Eye (tissue), 1 donor: ENCODE results near the gene PIWIL4.

Experiments used
- DNase-seq: peaks from one replicate; pipeline ENCODE4 v3.0.0-alpha.2; 2015

The PIWIL4 gene

DNA sequence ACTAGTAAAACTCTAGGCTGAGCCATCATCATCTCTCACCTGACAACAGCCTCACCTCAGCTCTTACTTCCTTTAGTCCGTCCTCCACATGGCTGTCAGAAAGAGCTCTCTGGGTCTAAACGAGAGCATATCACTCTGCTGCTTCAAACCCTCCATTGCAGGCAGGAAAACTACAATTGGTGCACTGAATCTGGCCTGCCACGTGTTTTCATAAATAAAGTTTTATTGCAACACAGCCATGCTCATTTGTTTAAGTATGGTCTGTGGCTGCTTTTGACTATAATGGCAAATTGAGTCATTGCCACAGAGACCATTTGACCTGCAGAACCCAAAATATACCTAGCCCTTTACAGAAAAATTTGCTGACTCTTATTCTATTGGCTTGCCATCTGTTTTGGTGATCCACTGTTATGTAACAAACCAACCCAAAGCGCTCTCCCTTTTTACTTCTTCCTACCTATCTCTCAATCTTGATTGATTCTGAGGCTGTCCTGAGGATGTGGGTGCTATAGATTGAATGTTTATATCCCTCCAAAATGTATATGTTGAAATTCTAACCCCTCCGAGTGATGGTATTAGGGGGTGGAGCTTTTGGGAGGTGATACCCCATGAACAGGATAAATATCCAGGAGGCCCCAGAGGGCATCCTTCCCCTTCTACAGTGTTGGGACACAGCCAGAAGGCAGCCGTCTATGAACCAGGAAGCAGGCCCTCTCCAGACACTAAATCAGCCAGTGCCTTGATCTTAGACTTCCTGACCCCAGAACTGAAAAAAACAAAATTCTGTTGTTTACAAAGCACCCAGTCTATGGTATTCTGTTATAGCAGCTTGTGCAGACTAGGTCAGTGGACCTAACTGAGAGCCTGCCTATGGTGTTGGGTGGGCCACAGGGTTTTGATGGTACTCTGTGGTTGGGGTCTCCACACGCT is 99.9 kb downstream of the PIWIL4 start:
- no peak for DNase-seq

DNA sequence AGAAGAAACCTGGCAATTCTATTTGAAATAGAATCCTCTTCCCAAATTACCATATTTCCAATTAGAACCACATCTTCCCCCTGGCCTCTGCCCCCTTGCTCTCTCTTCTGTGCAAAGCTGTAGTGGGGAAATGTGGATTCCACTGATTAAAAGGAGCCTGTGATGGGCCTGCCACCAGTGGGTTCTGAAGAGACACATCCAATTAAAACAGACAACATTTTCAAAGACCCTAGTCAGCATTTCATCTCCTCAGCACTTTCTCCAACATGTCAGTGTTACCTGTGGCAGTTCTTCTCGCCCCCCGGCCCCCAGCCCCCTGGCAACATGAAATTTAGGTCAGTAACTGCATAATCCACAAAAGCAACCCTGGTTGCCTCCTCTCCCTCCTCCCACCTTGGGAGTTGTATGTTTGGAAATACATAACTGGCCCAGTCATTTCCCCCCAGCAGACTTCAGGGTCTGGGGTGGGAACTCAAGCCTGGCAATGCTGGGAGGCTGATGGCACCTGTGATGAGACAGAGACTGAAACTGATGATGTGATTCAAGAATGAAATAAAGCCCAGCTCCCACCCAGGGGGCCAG is 101.1 kb downstream of the PIWIL4 start:
- no peak for DNase-seq

- DNase-seq: no peak
Observed at GRCh38 chr11:94669023-94669422, 101.9 kb downstream of the PIWIL4 start.
